Type B pancreatic cell (in vitro differentiated cells): ENCODE data around the gene MYO1A. TPM values are rescaled to one million over a fixed set of nuclear protein-coding genes. Genes with fewer than 3 reads are reported as not detected.
"Not testable (repeated sequence)": the region's sequence is repeated elsewhere in the genome, so short reads cannot be mapped to it uniquely, and the experiment has no call there.

Experiments used
- DNase-seq: peaks from one replicate; pipeline ENCODE4 v3.0.0; 2021; ENCODE audit warnings: mixed read lengths; ENCODE audit not compliant: unreplicated experiment; ENCODE audit errors: extremely low spot score
- H3K27ac Mint-ChIP-seq: 2 replicates; pipeline ENCODE4 v1.8.0; 2021; ENCODE audit warnings: mild to moderate bottlenecking, mixed read lengths
- H3K27me3 Mint-ChIP-seq: 2 replicates; pipeline ENCODE4 v1.8.0; 2021; ENCODE audit warnings: mixed read lengths
- H3K36me3 Mint-ChIP-seq: 2 replicates; pipeline ENCODE4 v1.8.0; 2021; ENCODE audit warnings: mixed read lengths
- H3K4me1 Mint-ChIP-seq: one replicate; pipeline ENCODE4 v1.8.0; 2021; ENCODE audit warnings: mixed read lengths; ENCODE audit not compliant: unreplicated experiment
- H3K4me3 Mint-ChIP-seq: 2 replicates; pipeline ENCODE4 v1.8.0; 2021; ENCODE audit warnings: mild to moderate bottlenecking, mixed read lengths
- H3K9me3 Mint-ChIP-seq: 2 replicates; pipeline ENCODE4 v1.8.0; 2021; ENCODE audit warnings: mixed read lengths
- CTCF ChIP-seq: fragments of 200-600 bp; sonication (generic); conservative IDR thresholded peaks from 2 replicates; pipeline ENCODE4 v1.5.0; 2021; ENCODE audit warnings: antibody characterized with exemption, mild to moderate bottlenecking
- total RNA-seq: library from RNA; stranded (reverse); gene quantifications from 2 replicates; pipeline ENCODE4 v1.2.1, GENCODE V29; 2021; ENCODE audit warnings: low replicate concordance

MYO1A gene
- total RNA-seq, 1 donor from 2014 or later, result 4.3 TPM

- Mint-ChIP-seq H3K36me3 (no peaks in the 10 kb centered on the region), H3K4me1 (peaks cover 21% of the 10 kb centered on the region), H3K27ac (peak overlapping the region; percentile 22), H3K4me3 (no peak overlapping the region), H3K27me3 (peaks cover 4% of the 10 kb centered on the region), H3K9me3 (no peaks in the 10 kb centered on the region)
- DNase-seq, result no peak
- no peak for TF ChIP-seq CTCF
Measured at GRCh38 chr12:57031138-57031725, 18.7 kb downstream of the MYO1A start.

- Mint-ChIP-seq H3K4me3 (no peak overlapping the region), H3K27ac (no peak overlapping the region), H3K4me1 (peaks cover 21% of the 10 kb centered on the region), H3K27me3 (peaks cover 9% of the 10 kb centered on the region), H3K36me3 (no peaks in the 10 kb centered on the region), H3K9me3 (no peaks in the 10 kb centered on the region)
- TF ChIP-seq CTCF, result no peak
- DNase-seq, result no peak
Measured at GRCh38 chr12:57029457-57029856, 20.5 kb downstream of the MYO1A start.

GRCh38 chr12:57027805-57028153 is 22.1 kb downstream of the MYO1A start:
- no peak for TF ChIP-seq CTCF
- Mint-ChIP-seq H3K36me3 (no peaks in the 10 kb centered on the region), H3K4me3 (no peak overlapping the region), H3K27ac (no peak overlapping the region), H3K27me3 (peaks cover 9% of the 10 kb centered on the region), H3K9me3 (no peaks in the 10 kb centered on the region), H3K4me1 (peaks cover 25% of the 10 kb centered on the region)
- DNase-seq, result no peak

- H3K4me3 Mint-ChIP-seq, result no peak overlapping the region
- no peak for TF ChIP-seq CTCF
- H3K36me3 Mint-ChIP-seq, result no peaks in the 10 kb centered on the region
- no peak for DNase-seq
- peaks cover 25% of the 10 kb centered on the region for H3K4me1 Mint-ChIP-seq
- no peaks in the 10 kb centered on the region for H3K9me3 Mint-ChIP-seq
- H3K27me3 Mint-ChIP-seq, result peaks cover 9% of the 10 kb centered on the region
- H3K27ac Mint-ChIP-seq, result peak overlapping the region; percentile 19
Measured at GRCh38 chr12:57027011-57027804, 22.7 kb downstream of the MYO1A start.

- H3K9me3 Mint-ChIP-seq, result no peaks in the 10 kb centered on the region
- no peaks in the 10 kb centered on the region for H3K36me3 Mint-ChIP-seq
- no peak overlapping the region for H3K4me3 Mint-ChIP-seq
- H3K4me1 Mint-ChIP-seq, result peaks cover 18% of the 10 kb centered on the region
- DNase-seq, result no peak
- peaks cover 9% of the 10 kb centered on the region for H3K27me3 Mint-ChIP-seq
- H3K27ac Mint-ChIP-seq, result no peak overlapping the region
- no peak for TF ChIP-seq CTCF
Measured at GRCh38 chr12:57025196-57025595, 24.7 kb downstream of the MYO1A start.

- not testable (repeated sequence) for H3K9me3 Mint-ChIP-seq, H3K27me3 Mint-ChIP-seq, H3K27ac Mint-ChIP-seq, DNase-seq, H3K4me3 Mint-ChIP-seq, H3K36me3 Mint-ChIP-seq
- H3K4me1 Mint-ChIP-seq, result peaks cover 20% of the 10 kb centered on the region
Measured at GRCh38 chr12:57022324-57022723, 27.6 kb downstream of the MYO1A start.
